Endothelial cell of umbilical vein (primary cell): Measurements from ENCODE around the gene FARP1. TPM values are rescaled to one million over a fixed set of nuclear protein-coding genes. Genes with fewer than 3 reads are reported as not detected.

Source experiments
- BruUV-seq: library from RNA; stranded (reverse); fragments of 400-500 nt; replicated peaks from 2 replicates; lab custom pipeline; 2021; lab: Mats Ljungman, UMichigan
- CTCF ChIA-PET: fragments of 300-600, 350-600 bp; sonication (Branson Sonifier 250); formaldehyde crosslinking; loops from one replicate; lab custom pipeline; 2021; ENCODE audit warnings: antibody characterized with exemption, inconsistent platforms; lab: Charles Lee
- POLR2A ChIA-PET: fragments of 300-600, 350-600 bp; sonication (Branson Sonifier 250); formaldehyde crosslinking; loops from one replicate; lab custom pipeline; 2021; ENCODE audit warnings: antibody characterized with exemption, inconsistent platforms; lab: Charles Lee
- DNase-seq: peaks from one replicate; pipeline ENCODE4 v3.0.0-alpha.2; 2011; ENCODE audit warnings: low read depth, low spot score
- FAIRE-seq: peaks from 2 replicates; lab custom pipeline; 2011; peaks lifted over from hg19 to GRCh38; lab: Jason Lieb, UNC
- H2AFZ ChIP-seq: 2 replicates; pipeline ENCODE4 v1.6.0; 2012; ENCODE audit warnings: low read depth, low read length, control low read depth, inconsistent platforms
- H3K27ac ChIP-seq: 2 replicates; pipeline ENCODE4 v1.5.1; 2011; ENCODE audit warnings: low read depth, mild to moderate bottlenecking, control low read depth, low read length, moderate library complexity; ENCODE audit not compliant: insufficient read depth
- H3K27me3 ChIP-seq, 2 experiments: 2 replicates each; pipeline versions ENCODE4 v1.6.0 to v1.6.1; 2011; ENCODE audit warnings: low read length in 2 of 2, mixed read lengths in 1 of 2; ENCODE audit not compliant: control insufficient read depth in 2 of 2, insufficient read depth in 2 of 2
- H3K36me3 ChIP-seq, 2 experiments: 2 replicates in 1 of 2; 3 replicates in 1 of 2; pipeline ENCODE4 v1.5.1; 2011; ENCODE audit warnings: low read length in 2 of 2, mild to moderate bottlenecking in 1 of 2, moderate library complexity in 1 of 2; ENCODE audit not compliant: control insufficient read depth in 2 of 2, insufficient read depth in 2 of 2; ENCODE audit errors: extremely low read depth in 1 of 2
- H3K4me1 ChIP-seq: 3 replicates; pipeline ENCODE4 v1.5.1; 2011; ENCODE audit warnings: mild to moderate bottlenecking, low read length; ENCODE audit not compliant: control insufficient read depth, insufficient read depth; ENCODE audit errors: extremely low read depth
- H3K4me2 ChIP-seq: 2 replicates; pipeline ENCODE4 v1.6.1; 2011; ENCODE audit warnings: low read length, control low read depth, mixed read lengths; ENCODE audit not compliant: insufficient read depth
- H3K4me3 ChIP-seq, 3 experiments: fragments of 200-600 bp in 1 of 3; sonication (generic), shearing (Covaris generic) in 1 of 3; replicated peaks in 1 of 3; 2 replicates each; pipeline ENCODE4 v1.5.1; 2011 to 2016; ENCODE audit warnings: control low read depth in 3 of 3, low read length in 3 of 3, mild to moderate bottlenecking in 2 of 3, inconsistent platforms in 1 of 3, low read depth in 1 of 3, moderate library complexity in 1 of 3; ENCODE audit not compliant: insufficient read depth in 1 of 3
- H3K79me2 ChIP-seq: 2 replicates; pipeline ENCODE4 v1.6.0; 2012; ENCODE audit warnings: low read length, inconsistent platforms; ENCODE audit not compliant: control insufficient read depth, insufficient read depth
- H3K9ac ChIP-seq: replicated peaks from 2 replicates; pipeline ENCODE3; 2011; ENCODE audit warnings: low read length, control low read depth; ENCODE audit not compliant: insufficient read depth; ENCODE audit errors: extremely low read depth
- H3K9me1 ChIP-seq: replicated peaks from 3 replicates; pipeline ENCODE4 v1.6.0; 2011; ENCODE audit warnings: mild to moderate bottlenecking, low read length; ENCODE audit not compliant: control insufficient read depth, insufficient read depth; ENCODE audit errors: extremely low read depth
- H3K9me3 ChIP-seq: replicated peaks from 2 replicates; pipeline ENCODE4 v1.5.1; 2012; ENCODE audit warnings: low read length, inconsistent platforms; ENCODE audit not compliant: control insufficient read depth, insufficient read depth
- H4K20me1 ChIP-seq: replicated peaks from 2 replicates; pipeline ENCODE3; 2011; ENCODE audit warnings: mild to moderate bottlenecking, low read length; ENCODE audit not compliant: control insufficient read depth, insufficient read depth; ENCODE audit errors: extremely low read depth
- EZH2 ChIP-seq: IDR thresholded peaks from 2 replicates; pipeline ENCODE4 v1.6.1; 2012; ENCODE audit warnings: borderline replicate concordance, low read depth, mild to moderate bottlenecking, moderate library complexity, low read length, inconsistent platforms; ENCODE audit not compliant: severe bottlenecking
- FOS ChIP-seq: IDR thresholded peaks from 2 replicates; pipeline ENCODE4 v1.6.1; 2011; ENCODE audit warnings: mild to moderate bottlenecking, low read length, moderate library complexity, borderline replicate concordance; ENCODE audit not compliant: insufficient read depth
- JUN ChIP-seq: IDR thresholded peaks from 2 replicates; pipeline ENCODE4 v1.6.1; 2011; ENCODE audit warnings: borderline replicate concordance, low read depth; ENCODE audit not compliant: insufficient read length, insufficient read depth
- MAX ChIP-seq: IDR thresholded peaks from 2 replicates; pipeline ENCODE4 v1.6.1; 2011; ENCODE audit not compliant: insufficient read depth, insufficient read length
- MYC ChIP-seq: IDR thresholded peaks from one replicate; pipeline ENCODE4 v1.6.1; 2011; ENCODE audit warnings: mild to moderate bottlenecking, low read depth, low read length
- POLR2A ChIP-seq: IDR thresholded peaks from 2 replicates; pipeline ENCODE4 v1.6.1; 2012; ENCODE audit warnings: low read depth, mild to moderate bottlenecking, control low read depth, low read length
- POLR2AphosphoS5 ChIP-seq: IDR thresholded peaks from 2 replicates; pipeline ENCODE4 v1.6.1; 2012; ENCODE audit warnings: low read depth, mild to moderate bottlenecking, control low read depth, low read length, moderate library complexity; ENCODE audit not compliant: insufficient read depth
- dilution Hi-C: fragments of 300-500 bp; cut with MboI; formaldehyde crosslinking; loops from one replicate; pipeline ENCODE4 v1.15.0; 2019; ENCODE audit warnings: low sequenced_read_pairs; ENCODE audit not compliant: extremely low pct_ligation_motif_present
- intact Hi-C: fragments of 100-400 bp; cut with micrococcal nuclease; formaldehyde crosslinking; loops from one replicate; pipeline ENCODE4 v1.10.0; 2022
- polyA plus RNA-seq, 4 experiments: library from polyadenylated mRNA; depleted of rRNA in 3 of 4; stranded (reverse) in 3 of 4; unstranded in 1 of 4; fragments of >200 nt; gene quantifications; 2 replicates each; pipeline versions ENCODE4 v1.2.1 to v1.2.3, GENCODE V29; 2011 to 2012; ENCODE audit warnings: missing spikeins in 1 of 4
- total RNA-seq: library from RNA; stranded (reverse); gene quantifications from 2 replicates; pipeline ENCODE4 v1.2.3, GENCODE V29; 2021
- TF ChIP-seq, protein P1 (sequence below), 2 donors: IDR thresholded peaks; 1 replicate in 1 of 2; 2 replicates in 1 of 2; pipeline ENCODE4 v1.5.1; 2011; ENCODE audit warnings: low read length in 2 of 2, mild to moderate bottlenecking in 2 of 2, moderate library complexity in 2 of 2, control low read depth in 1 of 2, inconsistent platforms in 1 of 2, low read depth in 1 of 2; ENCODE audit not compliant: insufficient read depth in 1 of 2; ENCODE audit errors: extremely low read depth in 1 of 2

FARP1 gene
- total and polyA plus RNA-seq, 2 donors (not counting 3 experiments of a cell fraction or from before 2014, with no cell fraction given): 19.0 to 77.7 TPM

GRCh38 chr13:98222081-98222554, 79.2 kb downstream of the FARP1 start:
- Histone ChIP-seq H3K4me2 (no peak overlapping the region), H3K79me2 (no peaks in the 10 kb centered on the region), H3K4me3 (no peak overlapping the region), H3K9me3 (no peaks in the 10 kb centered on the region), H3K36me3 (no peaks in the 10 kb centered on the region), H3K27ac (no peak overlapping the region), H4K20me1 (no peaks in the 10 kb centered on the region), H3K4me1 (peaks cover 8% of the 10 kb centered on the region), H2AFZ (no peak overlapping the region), H3K27me3 (no peaks in the 10 kb centered on the region), H3K9me1 (no peaks in the 10 kb centered on the region), H3K9ac (no peak overlapping the region)
- TF ChIP-seq EZH2: no peak
- no peak for TF ChIP-seq JUN
- TF ChIP-seq MAX: no peak
- no peak for TF ChIP-seq FOS
- no peak for TF ChIP-seq MYC
- TF ChIP-seq, protein P1, sequence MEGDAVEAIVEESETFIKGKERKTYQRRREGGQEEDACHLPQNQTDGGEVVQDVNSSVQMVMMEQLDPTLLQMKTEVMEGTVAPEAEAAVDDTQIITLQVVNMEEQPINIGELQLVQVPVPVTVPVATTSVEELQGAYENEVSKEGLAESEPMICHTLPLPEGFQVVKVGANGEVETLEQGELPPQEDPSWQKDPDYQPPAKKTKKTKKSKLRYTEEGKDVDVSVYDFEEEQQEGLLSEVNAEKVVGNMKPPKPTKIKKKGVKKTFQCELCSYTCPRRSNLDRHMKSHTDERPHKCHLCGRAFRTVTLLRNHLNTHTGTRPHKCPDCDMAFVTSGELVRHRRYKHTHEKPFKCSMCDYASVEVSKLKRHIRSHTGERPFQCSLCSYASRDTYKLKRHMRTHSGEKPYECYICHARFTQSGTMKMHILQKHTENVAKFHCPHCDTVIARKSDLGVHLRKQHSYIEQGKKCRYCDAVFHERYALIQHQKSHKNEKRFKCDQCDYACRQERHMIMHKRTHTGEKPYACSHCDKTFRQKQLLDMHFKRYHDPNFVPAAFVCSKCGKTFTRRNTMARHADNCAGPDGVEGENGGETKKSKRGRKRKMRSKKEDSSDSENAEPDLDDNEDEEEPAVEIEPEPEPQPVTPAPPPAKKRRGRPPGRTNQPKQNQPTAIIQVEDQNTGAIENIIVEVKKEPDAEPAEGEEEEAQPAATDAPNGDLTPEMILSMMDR (IDR thresholded peaks at IDR 0.05; ENCODE audit: extremely low read depth in 1 of 2, insufficient read depth in 1 of 2, low read depth in 1 of 2, low read length in 2 of 2): no peak
- no peak for TF ChIP-seq POLR2A
- no peak for TF ChIP-seq POLR2AphosphoS5
- dilution Hi-C loops (no loop called here), intact Hi-C loops (no loop called here)
- ChIA-PET CTCF (interaction anchor here (1.3 kb wide), 1 partner anchor 23 kb away, joined by 3 read pairs; no protein-coding TSS in a partner anchor), POLR2A (no interaction called here)
- BruUV-seq: no TSS peak
- no peak for FAIRE-seq
- peak; percentile 88 for DNase-seq
